ENCODE measurements around the gene RRP12.

- no peak for TF ChIP-seq CTCF (IDR thresholded peaks at IDR 0.05)
- no peak for TF ChIP-seq POLR2A (IDR thresholded peaks at IDR 0.05)
Measured at GRCh38 chr10:97411406-97411805, 10.3 kb upstream of the RRP12 start.
